Inflammatory macrophage treated with lipopolysaccharide for 4 hours (primary cell): ENCODE results near the gene PRORP.
"Not testable (repeated sequence)": the region's sequence is repeated elsewhere in the genome, so short reads cannot be mapped to it uniquely, and the experiment has no call there.

Experiments
- DNase-seq: peaks from one replicate; pipeline ENCODE4 v3.0.0-alpha.2; 2020

The PRORP gene

GRCh38 chr14:35121887-35122695 lies at the start of gene PRORP, which contains the start of gene PPP2R3C:
Gene PRORP, plus strand, starts transcription at chr14:35122552. Its CDS starts 694 bp downstream, at chr14:35123246.
Gene PPP2R3C, minus strand, starts transcription at chr14:35121990. Its CDS starts 31 bp downstream, at chr14:35121959.
- DNase-seq: peak; percentile 90

- DNase-seq: no peak
These were observed 48.9 kb upstream of the PRORP start for GRCh38 chr14:35073486-35073885.

- DNase-seq: no peak
These were observed 44.3 kb upstream of the PRORP start for GRCh38 chr14:35078082-35078481.

- peak; percentile 21 for DNase-seq
These were observed 42.6 kb upstream of the PRORP start for GRCh38 chr14:35079742-35080141.

- no peak for DNase-seq
These were observed 38.7 kb upstream of the PRORP start for GRCh38 chr14:35083530-35084150.

- DNase-seq: no peak
These were observed 36.9 kb upstream of the PRORP start for GRCh38 chr14:35085441-35085840.

- DNase-seq: no peak
These were observed 33.8 kb upstream of the PRORP start for GRCh38 chr14:35088514-35088913.

- DNase-seq: not testable (repeated sequence)
These were observed 27.7 kb upstream of the PRORP start for GRCh38 chr14:35094645-35095044.

GRCh38 chr14:35107866-35108265 lies 14.5 kb upstream of the PRORP start:
- DNase-seq: no peak

GRCh38 chr14:35112641-35113040 lies 9.7 kb upstream of the PRORP start:
- DNase-seq: no peak

GRCh38 chr14:35113308-35113950 lies 8.9 kb upstream of the PRORP start:
- DNase-seq: no peak

GRCh38 chr14:35114036-35114435 lies 8.3 kb upstream of the PRORP start:
- no peak for DNase-seq

- no peak for DNase-seq
These were observed 6.1 kb upstream of the PRORP start for GRCh38 chr14:35116242-35116641.

- no peak for DNase-seq
These were observed 5.2 kb upstream of the PRORP start for GRCh38 chr14:35117112-35117511.

GRCh38 chr14:35121026-35121886 lies 1.1 kb upstream of the PRORP start:
- DNase-seq: peak; percentile 16

- DNase-seq: peak; percentile 7
These were observed 490 bp downstream of the PRORP start for GRCh38 chr14:35122696-35123387.

GRCh38 chr14:35123388-35123703 lies 994 bp downstream of the PRORP start:
- DNase-seq: no peak

- no peak for DNase-seq
These were observed 1.8 kb downstream of the PRORP start for GRCh38 chr14:35124127-35124526.

- no peak for DNase-seq
These were observed 11.4 kb downstream of the PRORP start for GRCh38 chr14:35133542-35134328.

GRCh38 chr14:35134329-35135123 lies 12.2 kb downstream of the PRORP start:
- DNase-seq: peak; percentile 4

GRCh38 chr14:35138585-35138984 lies 16.2 kb downstream of the PRORP start:
- DNase-seq: no peak
